RPMI8226 (cell line): ENCODE results near the gene FAM236A.
"Not testable (repeated sequence)": the region's sequence is repeated elsewhere in the genome, so short reads cannot be mapped to it uniquely, and the experiment has no call there.

ENCODE experiments used
- DNase-seq: peaks from one replicate; pipeline ENCODE4 v3.0.0-alpha.2; 2015

Gene FAM236A

DNA sequence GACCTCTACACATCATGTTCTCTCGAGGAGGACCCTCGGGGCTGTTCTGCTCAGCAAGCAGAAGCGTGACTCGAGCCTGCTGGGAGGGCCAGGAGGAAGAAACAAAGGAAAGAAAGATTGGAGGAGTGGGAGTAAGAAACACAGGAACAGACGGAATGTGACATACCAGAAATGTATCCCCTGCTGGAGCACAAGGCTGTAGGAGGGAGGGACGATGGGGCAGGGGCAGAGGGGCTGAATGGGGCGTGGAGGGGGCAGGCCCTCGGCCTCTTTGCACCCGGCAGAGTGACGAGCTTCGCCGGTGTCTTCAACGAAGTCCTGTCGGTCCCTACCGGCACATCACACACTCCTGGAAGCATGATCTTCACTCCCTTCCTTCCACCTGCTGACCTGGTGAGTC lies at the start of gene FAM236A:
FAM236A (plus strand) TSS at position 301 of the 400 bp plus-strand sequence; CDS start at position 358, 57 bp downstream.
- DNase-seq, result not testable (repeated sequence)

DNA sequence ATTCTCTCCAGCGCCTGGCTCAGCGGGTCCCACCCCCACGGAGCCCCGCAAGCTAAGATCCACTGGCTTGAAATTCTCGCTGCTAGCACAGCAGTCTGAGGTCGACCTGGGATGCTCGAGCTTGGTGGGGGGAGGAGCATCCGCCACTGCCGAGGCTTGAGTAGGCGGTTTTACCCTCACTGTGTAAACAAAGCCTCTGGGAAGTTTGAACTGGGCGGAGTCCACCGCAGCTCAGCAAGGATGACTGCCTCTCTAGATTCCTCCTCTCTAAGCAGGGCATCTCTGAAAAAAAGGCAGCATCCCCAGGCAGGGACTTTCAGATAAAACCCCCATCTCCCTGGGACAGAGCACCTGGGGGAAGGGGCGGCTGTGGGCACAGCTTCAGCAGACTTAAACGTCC lies 48.3 kb upstream of the FAM236A start:
- DNase-seq, result not testable (repeated sequence)

DNA sequence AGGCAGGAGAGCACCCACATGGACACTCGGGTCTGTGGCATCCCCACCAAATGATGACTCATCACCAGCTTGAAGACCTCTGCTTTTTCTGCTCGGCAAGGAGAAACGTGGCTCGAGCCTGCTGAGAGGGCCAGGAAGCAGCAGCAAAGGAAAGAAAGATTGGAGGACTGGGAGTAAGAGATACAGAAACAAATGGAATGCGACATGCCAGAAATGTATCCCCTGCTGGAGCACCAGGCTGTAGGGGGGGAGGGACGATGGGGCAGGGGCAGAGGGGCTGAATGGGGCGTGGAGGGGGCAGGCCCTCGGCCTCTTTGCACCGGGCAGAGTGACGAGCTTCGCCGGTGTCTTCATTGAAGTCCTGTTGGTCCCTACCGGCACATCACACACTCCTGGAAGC lies 25.7 kb upstream of the FAM236A start, which contains the start of gene FAM236C:
FAM236C (plus strand) TSS at position 301 of the 400 bp plus-strand sequence. CDS start 100 bp downstream, outside the sequence.
- DNase-seq, result not testable (repeated sequence)

- DNase-seq, result not testable (repeated sequence)
Observed at GRCh38 chrX:72916096-72916495, 21.9 kb upstream of the FAM236A start.

- not testable (repeated sequence) for DNase-seq
Observed at GRCh38 chrX:72932283-72932682, 5.7 kb upstream of the FAM236A start.

GRCh38 chrX:72936455-72936854 lies 1.6 kb upstream of the FAM236A start:
- DNase-seq, result not testable (repeated sequence)

GRCh38 chrX:72936882-72937455 lies 1.0 kb upstream of the FAM236A start:
- not testable (repeated sequence) for DNase-seq

- DNase-seq, result not testable (repeated sequence)
Observed at GRCh38 chrX:72942272-72942671, 4.3 kb downstream of the FAM236A start.

DNA sequence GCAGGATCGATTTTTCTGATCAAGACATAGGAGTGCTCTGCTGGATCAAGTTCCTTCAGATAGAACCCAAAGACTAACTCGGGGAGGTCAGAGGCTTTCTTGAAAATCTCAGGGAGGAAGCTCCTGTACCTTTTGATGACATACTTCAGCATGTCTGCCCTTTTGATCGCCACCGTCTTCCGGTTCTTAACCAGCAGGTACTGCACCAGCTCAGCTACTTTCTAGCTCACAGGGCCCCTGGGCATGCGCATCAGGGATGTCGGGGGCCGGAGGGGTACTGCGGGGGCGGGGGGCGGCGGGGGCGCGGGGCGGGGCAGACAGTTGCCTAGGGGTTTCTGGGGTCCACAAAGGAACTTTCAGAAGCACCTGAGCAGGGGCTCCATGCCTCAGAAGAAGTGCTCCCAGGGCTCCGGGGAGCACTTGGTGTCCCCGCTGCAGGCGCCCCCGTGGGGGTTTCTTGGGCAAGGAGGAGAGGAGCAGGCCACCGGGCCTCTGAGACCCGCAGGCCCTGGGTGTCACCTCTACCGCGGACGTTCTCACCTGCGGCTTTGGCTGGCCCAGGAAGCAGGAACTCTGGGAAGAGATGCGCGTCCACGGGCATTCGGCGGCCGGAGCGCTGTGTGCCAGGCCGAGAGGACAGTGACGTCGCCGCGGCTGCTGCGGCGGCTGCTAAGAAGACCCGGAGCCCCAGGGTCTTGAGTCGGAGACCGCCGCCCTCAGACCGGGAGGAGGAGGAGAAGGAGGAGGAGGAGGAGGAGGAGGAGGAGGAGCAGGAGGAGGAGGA lies 5.2 kb downstream of the FAM236A start:
- not testable (repeated sequence) for DNase-seq

GRCh38 chrX:72943819-72944169 lies 5.8 kb downstream of the FAM236A start, which contains the start of gene DMRTC1:
Gene DMRTC1, minus strand, starts transcription at chrX:72943837. Its CDS starts 68,143 bp downstream, at chrX:72875694.
- not testable (repeated sequence) for DNase-seq

DNA sequence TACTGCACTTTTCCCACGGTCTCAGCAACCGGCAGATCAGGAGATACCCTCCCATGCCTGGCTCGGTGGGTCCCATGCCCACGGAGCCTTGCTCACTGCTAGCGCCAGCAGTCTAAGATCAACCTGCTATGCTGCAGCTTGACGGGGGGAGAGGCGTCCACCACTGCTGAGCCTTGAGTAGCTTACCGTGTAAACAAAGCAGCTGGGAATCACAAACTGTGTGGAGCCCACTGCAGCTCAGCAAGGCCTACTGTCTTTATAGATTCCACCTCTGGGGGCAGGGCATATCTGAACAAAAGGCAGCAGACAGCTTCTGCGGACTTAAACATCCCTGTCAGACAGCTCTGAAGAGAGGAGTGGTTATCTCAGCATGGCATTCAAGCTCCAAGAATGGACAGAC lies 22.0 kb downstream of the FAM236A start:
- not testable (repeated sequence) for DNase-seq

GRCh38 chrX:72971859-72972258 lies 33.9 kb downstream of the FAM236A start:
- not testable (repeated sequence) for DNase-seq

- not testable (repeated sequence) for DNase-seq
Observed at GRCh38 chrX:72974885-72975284, 36.9 kb downstream of the FAM236A start.

DNA sequence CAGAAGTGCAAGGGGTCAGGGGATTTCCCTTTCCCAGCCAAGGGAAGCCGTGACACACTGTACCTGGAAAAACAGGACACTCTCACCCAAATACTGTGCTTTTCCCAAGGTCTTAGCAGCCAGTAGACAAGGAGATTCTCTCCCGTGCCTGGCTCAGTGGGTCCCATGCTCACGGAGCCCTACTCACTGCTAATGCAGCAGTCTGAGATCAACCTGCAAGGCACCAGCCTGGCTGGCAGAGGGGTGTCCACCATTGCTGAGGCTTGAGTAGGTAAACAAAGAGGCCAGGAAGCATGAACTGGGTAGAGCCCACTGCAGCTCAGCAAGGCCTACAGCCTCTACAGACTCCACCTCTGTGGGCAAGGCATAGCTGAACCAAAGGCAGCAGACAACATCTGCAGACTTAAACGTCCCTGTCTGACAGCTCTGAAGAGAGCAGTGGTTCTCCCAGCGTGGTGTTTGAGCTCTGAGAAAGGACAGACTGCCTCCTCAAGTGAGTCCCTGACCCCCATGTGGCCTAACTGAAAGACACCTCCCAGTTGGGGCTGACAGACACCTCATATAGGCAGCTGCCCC lies 43.0 kb downstream of the FAM236A start:
- DNase-seq, result not testable (repeated sequence)
